GM18907 (cell line): ENCODE measurements around the gene CD40LG.
A peak's percentile ranks its signal among the peaks of the same experiment; 100 is the strongest.

Experiments used
- ATAC-seq: cut with Tn5 transposase; IDR thresholded peaks from one replicate; pipeline ENCODE4 v1.9.1; 2021; ENCODE audit warnings: mild to moderate bottlenecking, moderate library complexity; ENCODE audit not compliant: unreplicated experiment

The CD40LG gene

GRCh38 chrX:136647677-136648360 is at the start of gene CD40LG:
Gene CD40LG, plus strand, starts transcription at chrX:136648158. Its CDS starts 91 bp downstream, at chrX:136648249.
- ATAC-seq = no peak

- ATAC-seq = no peak
Observed at GRCh38 chrX:136598631-136599030, 49.3 kb upstream of the CD40LG start.

GRCh38 chrX:136600059-136600458 is 47.9 kb upstream of the CD40LG start:
- no peak for ATAC-seq

- no peak for ATAC-seq
Observed at GRCh38 chrX:136607236-136607635, 40.7 kb upstream of the CD40LG start.

GRCh38 chrX:136608295-136608933 is 39.5 kb upstream of the CD40LG start:
- peak; percentile 65 for ATAC-seq

GRCh38 chrX:136616987-136617685 is 30.8 kb upstream of the CD40LG start:
- peak; percentile 94 for ATAC-seq

- ATAC-seq = no peak
Observed at GRCh38 chrX:136619899-136620505, 28.0 kb upstream of the CD40LG start.

- ATAC-seq = no peak
Observed at GRCh38 chrX:136620780-136621179, 27.2 kb upstream of the CD40LG start.

GRCh38 chrX:136622568-136622967 is 25.4 kb upstream of the CD40LG start:
- no peak for ATAC-seq

- ATAC-seq = peak; percentile 39
Observed at GRCh38 chrX:136623396-136623795, 24.6 kb upstream of the CD40LG start.

- no peak for ATAC-seq
Observed at GRCh38 chrX:136625246-136625645, 22.7 kb upstream of the CD40LG start.

- peak; percentile 71 for ATAC-seq
Observed at GRCh38 chrX:136626237-136626636, 21.7 kb upstream of the CD40LG start.

GRCh38 chrX:136626891-136627290 is 21.1 kb upstream of the CD40LG start:
- no peak for ATAC-seq

GRCh38 chrX:136627409-136627808 is 20.5 kb upstream of the CD40LG start:
- no peak for ATAC-seq

- ATAC-seq = no peak
Observed at GRCh38 chrX:136629084-136629750, 18.7 kb upstream of the CD40LG start.

GRCh38 chrX:136630881-136631280 is 17.1 kb upstream of the CD40LG start:
- no peak for ATAC-seq

- peak; percentile 67 for ATAC-seq
Observed at GRCh38 chrX:136635235-136635634, 12.7 kb upstream of the CD40LG start.

GRCh38 chrX:136636121-136636520 is 11.8 kb upstream of the CD40LG start:
- ATAC-seq = no peak

GRCh38 chrX:136639506-136640176 is 8.3 kb upstream of the CD40LG start:
- ATAC-seq = no peak

GRCh38 chrX:136643243-136643642 is 4.7 kb upstream of the CD40LG start:
- no peak for ATAC-seq
